Measurements from ENCODE around the gene ASCL4. TPM values are rescaled to one million over a fixed set of nuclear protein-coding genes. Genes with fewer than 3 reads are reported as not detected.

Gene ASCL4
- total RNA-seq, 1 experiment from 2014 or later: not detected

DNA sequence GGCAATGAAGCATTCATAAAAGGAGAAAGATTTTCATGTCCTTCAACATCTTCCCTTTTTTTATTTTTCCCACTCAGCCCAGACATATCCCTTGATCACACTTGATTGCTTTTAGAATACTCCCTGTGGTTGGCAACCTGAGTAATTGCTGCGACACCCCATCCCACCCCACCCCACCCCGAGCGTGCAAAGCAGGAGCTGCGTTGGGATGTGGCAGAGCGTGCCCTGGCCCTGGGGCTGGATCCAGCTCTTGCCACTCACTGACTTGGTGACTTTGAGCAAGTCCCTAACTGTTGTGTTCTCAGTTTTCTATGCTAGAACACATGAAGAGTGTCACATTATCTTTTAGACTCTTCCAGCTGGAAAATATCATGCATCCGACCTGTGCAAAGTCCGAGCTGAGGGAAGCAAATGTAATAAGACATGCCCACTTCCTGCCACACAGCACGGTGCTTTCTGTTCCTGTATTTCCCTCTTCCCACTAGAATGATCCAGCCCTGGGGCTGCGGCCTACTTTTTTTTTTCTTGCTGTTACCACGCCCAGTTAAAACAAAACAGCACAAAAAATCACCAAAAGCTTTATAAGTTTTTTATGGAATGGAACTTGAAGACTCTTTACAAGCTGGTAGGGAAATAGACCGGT is 4.0 kb downstream of the ASCL4 start:
- H3K56ac ChIP-seq (ENCODE audit: insufficient read length, low read depth, low read length): no peak overlapping the region
- H3K9ac ChIP-seq (ENCODE audit: extremely low read depth, insufficient read length, low read length): no peak overlapping the region
- no peaks in the 10 kb centered on the region for H3K79me1 ChIP-seq (ENCODE audit: insufficient read depth, low read depth, low read length, poor library complexity, severe bottlenecking)
- Mint-ChIP-seq H3K27me3 (ENCODE audit: low read depth) (peaks cover 76% of the 10 kb centered on the region), H3K9me3 (no peaks in the 10 kb centered on the region), H3K4me3 (no peak overlapping the region; a peak in 1 of 5 replicates), H3K36me3 (ENCODE audit: insufficient read depth in 1 of 3, low read depth in 3 of 3) (no peaks in the 10 kb centered on the region), H3K4me1 (peaks cover 7 to 13% of the 10 kb centered on the region in 2 experiments), H3K27ac (no peak overlapping the region)
- H3T11ph ChIP-seq (ENCODE audit: low read length): no peak overlapping the region
- H2BK12ac ChIP-seq (ENCODE audit: insufficient read length, low read depth, low read length): no peak overlapping the region
- H3K4me2 ChIP-seq (ENCODE audit: insufficient read depth, insufficient read length, low read length): no peak overlapping the region
- H4K91ac ChIP-seq (ENCODE audit: insufficient read length, low read depth, low read length): no peak overlapping the region
- no peak overlapping the region for H3K27ac ChIP-seq (ENCODE audit: insufficient read length, low read depth, low read length)
- no peak overlapping the region for H4K8ac ChIP-seq (replicated peaks; ENCODE audit: insufficient read length, low read depth, low read length)
- H2AK5ac ChIP-seq (ENCODE audit: insufficient read length, low read length): no peak overlapping the region
- no peaks in the 10 kb centered on the region for H3K9me3 ChIP-seq (ENCODE audit: control insufficient read depth, low read depth, low read length)
- no peak overlapping the region for H2AFZ ChIP-seq (ENCODE audit: low read length)
- peaks cover 29% of the 10 kb centered on the region for H3K27me3 ChIP-seq (ENCODE audit: insufficient read depth, low read length)
- no peaks in the 10 kb centered on the region for H3K79me2 ChIP-seq (ENCODE audit: insufficient read depth, low read length)
- H2BK20ac ChIP-seq (ENCODE audit: low read depth, low read length, poor library complexity, severe bottlenecking): no peak overlapping the region
- no peaks in the 10 kb centered on the region for H3K4me1 ChIP-seq (ENCODE audit: insufficient read depth, low read length)
- no peak overlapping the region for H3K4ac ChIP-seq (ENCODE audit: low read depth, low read length)
- no peak for DNase-seq
- no CpG with 5 or more reads among the region's 11 CpGs for WGBS (ENCODE audit: extremely low coverage, insufficient read length, low lambda C conversion rate)
- no peak overlapping the region for H2BK5ac ChIP-seq (ENCODE audit: insufficient read length, low read length)
- no peak for TF ChIP-seq CTCF (conservative IDR thresholded peaks at IDR 0.05)
- no peak overlapping the region for H3K18ac ChIP-seq (ENCODE audit: insufficient read length, low read depth, low read length)
- no peak overlapping the region for H2BK15ac ChIP-seq (ENCODE audit: low read depth, low read length)
- H4K5ac ChIP-seq (ENCODE audit: insufficient read length, low read depth, low read length): no peak overlapping the region
- no peak overlapping the region for H3K14ac ChIP-seq (ENCODE audit: insufficient read depth, low read length)
- H2BK120ac ChIP-seq (ENCODE audit: low read depth, low read length, poor library complexity, severe bottlenecking): no peak overlapping the region
- H4K20me1 ChIP-seq (ENCODE audit: control insufficient read depth, insufficient read depth, insufficient read length): no peaks in the 10 kb centered on the region
- peaks cover 9% of the 10 kb centered on the region for H3K23me2 ChIP-seq (ENCODE audit: insufficient read length, low read depth, low read length, poor library complexity, severe bottlenecking)
- no peak overlapping the region for H3K23ac ChIP-seq (ENCODE audit: insufficient read length, low read depth, low read length)

Measured in H9 (cell line).